HG03103 (cell line): Measurements from ENCODE around the gene ARFGAP1.
"Not testable (repeated sequence)": the region's sequence is repeated elsewhere in the genome, so short reads cannot be mapped to it uniquely, and the experiment has no call there.

Experiments used
- ATAC-seq: cut with Tn5 transposase; IDR thresholded peaks from one replicate; pipeline ENCODE4 v1.9.1; 2021; ENCODE audit warnings: low read depth; ENCODE audit not compliant: unreplicated experiment

The ARFGAP1 gene

DNA sequence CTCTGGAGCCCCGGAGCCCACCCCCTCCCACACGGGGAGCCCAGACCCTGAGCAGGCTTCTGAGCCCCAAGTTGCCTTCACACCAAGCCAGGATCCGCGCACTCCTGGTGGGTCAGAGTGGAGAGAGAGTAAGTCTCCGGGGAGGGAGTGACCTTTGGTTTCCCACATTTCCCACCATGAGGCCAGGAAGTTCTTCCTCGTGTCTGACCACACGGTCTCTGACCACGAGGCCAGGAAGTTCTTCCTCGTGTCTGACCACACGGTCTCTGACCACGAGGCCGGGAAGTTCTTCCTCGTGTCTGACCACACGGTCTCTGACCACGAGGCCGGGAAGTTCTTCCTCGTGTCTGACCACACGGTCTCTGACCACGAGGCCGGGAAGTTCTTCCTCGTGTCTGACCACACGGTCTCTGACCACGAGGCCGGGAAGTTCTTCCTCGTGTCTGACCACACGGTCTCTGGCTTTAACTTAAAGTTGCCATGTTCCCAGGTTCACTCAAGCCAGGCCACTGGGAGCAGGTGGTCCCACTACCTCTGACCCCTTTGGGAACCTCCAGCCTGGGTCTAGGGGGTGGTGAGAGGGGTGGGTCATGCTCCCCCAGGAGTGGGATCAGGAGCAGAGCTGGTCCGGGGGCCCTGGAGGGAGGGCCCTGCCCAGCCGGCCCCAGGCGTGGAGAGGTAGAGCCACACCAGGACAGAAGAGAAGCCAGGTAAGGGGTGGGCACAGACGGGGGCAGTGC, 33.5 kb downstream of the ARFGAP1 start:
- ATAC-seq = not testable (repeated sequence)

- ATAC-seq = no peak
Measured at GRCh38 chr20:63306673-63307537, 34.3 kb downstream of the ARFGAP1 start.

DNA sequence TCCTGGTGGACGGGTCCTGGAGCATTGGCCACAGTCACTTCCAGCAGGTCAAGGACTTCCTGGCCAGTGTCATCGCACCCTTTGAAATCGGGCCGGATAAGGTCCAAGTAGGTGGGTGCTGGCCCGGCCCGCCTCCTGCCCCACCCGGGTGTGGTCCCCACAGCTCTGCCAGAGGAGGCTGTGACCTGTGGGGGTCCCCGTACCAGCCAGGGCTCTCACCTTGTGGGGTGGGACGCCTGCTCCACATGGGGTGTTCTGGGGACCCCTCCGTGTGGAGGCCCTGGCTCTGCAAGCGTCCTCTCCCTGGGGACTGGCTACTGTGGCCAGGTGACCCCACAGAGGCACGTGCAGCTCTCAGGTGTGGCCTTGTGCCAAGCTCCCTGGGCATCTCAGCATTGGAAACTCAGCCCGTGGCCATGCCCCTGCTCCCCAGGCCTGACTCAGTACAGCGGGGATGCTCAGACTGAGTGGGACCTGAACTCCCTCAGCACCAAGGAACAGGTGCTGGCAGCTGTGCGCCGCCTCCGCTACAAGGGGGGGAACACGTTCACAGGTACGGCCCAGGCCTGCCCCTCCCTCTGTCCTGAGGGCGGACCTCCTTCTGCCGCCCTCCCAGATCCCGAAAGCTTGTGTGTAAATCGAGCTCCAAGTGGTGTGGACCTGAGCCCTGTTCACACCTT, 35.1 kb downstream of the ARFGAP1 start:
- no peak for ATAC-seq

DNA sequence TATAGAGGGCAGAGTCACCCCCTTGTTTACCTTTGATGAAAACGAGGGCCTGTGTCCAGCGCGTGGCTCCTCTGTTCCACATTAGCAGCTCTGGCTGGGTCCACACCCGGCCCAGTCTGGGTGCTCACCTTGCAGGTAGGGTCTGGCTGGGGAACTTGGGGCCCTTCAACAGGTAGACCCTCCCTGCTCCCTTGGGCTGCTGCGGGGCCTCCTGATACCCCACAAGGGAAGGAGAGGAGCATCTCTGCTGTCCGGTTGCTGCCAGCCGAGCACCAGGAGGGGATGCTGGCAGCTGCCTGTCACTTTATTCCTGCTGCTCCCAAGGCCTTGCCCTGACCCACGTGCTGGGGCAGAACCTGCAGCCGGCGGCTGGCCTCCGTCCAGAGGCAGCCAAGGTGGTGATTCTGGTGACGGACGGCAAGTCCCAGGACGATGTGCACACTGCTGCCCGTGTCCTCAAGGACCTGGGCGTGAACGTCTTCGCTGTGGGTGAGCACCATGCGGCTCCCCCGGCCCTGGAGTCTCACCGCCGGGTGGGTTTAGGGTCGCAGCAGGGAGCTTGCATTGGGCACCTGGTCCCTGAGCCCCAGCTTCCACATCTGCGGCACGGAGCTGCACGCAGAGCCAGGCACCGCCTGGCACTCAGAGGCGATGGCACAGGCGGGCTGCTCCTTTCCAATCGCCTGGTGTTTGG, 35.8 kb downstream of the ARFGAP1 start:
- no peak for ATAC-seq

DNA sequence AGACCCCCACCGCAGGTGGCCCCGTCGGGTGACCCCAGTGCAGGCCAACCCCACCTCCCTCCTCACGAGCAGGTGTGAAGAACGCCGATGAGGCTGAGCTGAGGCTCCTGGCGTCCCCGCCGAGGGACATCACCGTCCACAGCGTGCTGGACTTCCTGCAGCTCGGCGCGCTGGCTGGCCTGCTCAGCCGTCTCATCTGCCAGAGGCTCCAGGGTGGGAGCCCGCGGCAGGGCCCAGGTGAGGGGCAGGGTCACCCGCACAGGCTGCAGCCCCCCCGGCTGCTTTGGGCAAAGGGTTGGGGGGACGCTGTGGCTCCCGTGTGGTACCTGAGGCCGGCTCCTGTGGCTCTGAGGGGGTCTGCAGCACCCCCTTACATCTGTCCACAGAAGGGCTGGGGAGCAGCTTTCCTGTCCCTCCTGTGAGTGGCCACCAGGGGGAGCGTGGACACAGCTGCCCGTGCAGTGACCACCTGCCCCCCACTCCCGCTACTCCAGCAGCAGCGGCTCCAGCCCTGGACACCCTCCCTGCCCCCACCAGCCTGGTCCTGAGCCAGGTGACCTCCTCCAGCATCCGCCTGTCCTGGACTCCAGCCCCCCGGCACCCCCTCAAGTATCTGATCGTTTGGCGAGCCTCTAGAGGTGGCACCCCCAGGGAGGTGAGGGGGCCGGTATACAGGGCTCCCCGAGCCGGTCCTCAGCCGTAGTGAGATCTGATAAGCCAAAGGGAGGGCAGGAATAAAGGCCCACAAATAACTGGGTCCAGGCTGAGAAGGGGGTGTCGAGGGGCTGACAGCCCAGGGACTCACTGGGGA, 36.9 kb downstream of the ARFGAP1 start:
- no peak for ATAC-seq

DNA sequence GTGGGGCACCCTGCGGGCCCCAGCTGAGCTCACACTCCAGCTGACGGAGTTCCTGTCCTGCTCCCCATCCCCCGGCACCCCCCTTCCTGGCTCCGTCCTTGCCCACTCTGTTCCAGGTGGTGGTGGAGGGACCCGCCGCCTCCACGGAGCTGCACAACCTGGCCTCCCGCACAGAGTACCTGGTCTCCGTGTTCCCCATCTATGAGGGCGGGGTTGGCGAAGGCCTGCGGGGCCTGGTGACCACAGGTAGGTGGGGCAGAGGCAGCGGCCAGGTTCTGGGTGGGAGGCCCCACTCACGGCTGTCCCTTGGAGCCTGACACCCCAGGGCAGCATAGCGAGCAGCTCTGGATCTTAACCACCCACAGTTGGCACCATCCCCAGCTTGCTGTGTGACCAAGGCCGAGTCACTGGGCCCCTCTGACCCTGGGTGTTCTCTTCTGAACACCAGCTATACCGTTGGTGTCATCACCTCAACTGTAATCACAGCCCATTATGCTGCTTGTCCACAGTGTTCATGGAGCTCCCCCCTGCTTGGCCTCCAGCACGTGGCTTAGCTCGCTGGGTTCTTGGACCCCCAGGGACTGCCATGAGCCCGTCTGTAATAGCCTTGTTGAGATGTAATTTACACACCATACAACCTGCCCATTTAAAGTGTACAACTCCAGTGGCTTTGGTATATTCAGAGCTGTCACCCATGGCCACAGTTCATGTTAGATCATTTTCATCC, 37.8 kb downstream of the ARFGAP1 start:
- no peak for ATAC-seq

GRCh38 chr20:63311186-63311832, 38.7 kb downstream of the ARFGAP1 start:
- ATAC-seq = no peak

- ATAC-seq = no peak
Measured at GRCh38 chr20:63311833-63312243, 39.2 kb downstream of the ARFGAP1 start.

DNA sequence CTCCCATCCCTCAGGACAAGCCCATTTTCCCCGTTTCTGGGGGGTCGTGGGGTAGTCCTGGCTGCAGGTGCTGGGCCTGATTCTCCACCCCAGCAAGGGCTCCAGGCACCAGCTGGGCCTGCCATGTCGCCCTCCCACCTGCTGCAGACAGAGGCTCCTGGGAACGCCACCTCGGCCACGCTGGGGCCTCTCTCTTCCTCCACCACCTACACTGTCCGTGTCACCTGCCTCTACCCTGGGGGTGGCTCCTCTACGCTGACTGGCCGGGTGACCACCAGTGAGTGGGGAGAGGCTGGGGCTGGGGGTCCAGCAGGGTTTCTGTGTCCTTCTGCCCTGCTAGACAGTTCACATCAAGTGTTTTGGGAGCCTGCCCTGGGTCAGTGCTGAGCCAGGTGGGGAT, 39.7 kb downstream of the ARFGAP1 start:
- no peak for ATAC-seq

DNA sequence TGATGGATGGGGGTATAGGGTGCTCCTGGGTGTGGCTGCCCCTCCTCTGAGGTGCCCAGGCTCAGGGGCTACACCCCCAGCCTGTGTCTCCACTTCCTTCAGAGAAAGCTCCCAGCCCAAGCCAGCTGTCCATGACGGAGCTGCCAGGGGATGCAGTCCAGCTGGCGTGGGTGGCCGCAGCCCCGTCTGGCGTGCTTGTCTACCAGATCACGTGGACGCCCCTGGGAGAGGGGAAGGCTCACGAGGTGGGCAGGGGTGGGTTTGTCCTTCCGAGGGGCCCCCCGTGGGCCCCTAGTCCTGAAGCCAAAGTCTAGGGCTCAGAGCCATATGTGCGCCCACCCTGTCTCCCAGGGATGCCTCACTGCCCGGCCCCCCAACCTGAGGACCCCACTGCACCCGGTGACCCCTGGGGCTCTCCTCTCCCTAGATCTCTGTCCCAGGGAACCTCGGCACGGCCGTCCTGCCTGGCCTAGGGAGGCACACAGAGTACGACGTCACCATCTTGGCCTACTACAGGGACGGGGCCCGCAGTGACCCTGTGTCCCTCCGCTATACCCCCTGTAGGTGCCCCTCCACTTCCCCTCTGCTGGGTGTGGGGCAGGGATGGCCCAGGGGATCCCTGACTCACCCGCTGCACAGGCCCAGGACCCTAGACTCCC, 40.2 kb downstream of the ARFGAP1 start:
- no peak for ATAC-seq

- no peak for ATAC-seq
Measured at GRCh38 chr20:63313349-63314014, 40.9 kb downstream of the ARFGAP1 start.

- ATAC-seq = no peak
Measured at GRCh38 chr20:63314015-63314471, 41.4 kb downstream of the ARFGAP1 start.

GRCh38 chr20:63314566-63315239, 42.1 kb downstream of the ARFGAP1 start:
- ATAC-seq = no peak

DNA sequence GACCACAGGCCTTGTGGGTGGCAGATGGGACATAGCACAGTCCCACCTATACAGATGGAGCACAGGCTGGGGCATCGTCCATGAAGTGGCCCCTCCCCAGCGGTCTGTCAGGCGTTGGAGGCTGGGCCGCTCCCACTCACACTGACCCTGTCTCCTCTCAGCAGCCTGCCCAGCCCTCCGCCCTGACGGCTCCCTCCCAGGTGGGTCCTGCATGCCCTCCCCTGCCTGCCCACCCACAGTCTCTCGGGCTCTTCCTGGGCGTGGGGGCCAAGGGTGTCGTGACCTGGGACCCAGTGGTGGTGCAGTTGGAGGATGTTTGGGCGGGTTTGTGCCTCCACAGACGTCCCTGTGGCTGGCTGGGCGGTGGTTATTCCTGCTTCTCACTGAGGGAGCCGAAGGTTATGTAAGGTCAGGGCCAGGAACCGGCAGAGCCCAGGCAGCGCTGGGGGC, 42.7 kb downstream of the ARFGAP1 start:
- ATAC-seq = no peak

DNA sequence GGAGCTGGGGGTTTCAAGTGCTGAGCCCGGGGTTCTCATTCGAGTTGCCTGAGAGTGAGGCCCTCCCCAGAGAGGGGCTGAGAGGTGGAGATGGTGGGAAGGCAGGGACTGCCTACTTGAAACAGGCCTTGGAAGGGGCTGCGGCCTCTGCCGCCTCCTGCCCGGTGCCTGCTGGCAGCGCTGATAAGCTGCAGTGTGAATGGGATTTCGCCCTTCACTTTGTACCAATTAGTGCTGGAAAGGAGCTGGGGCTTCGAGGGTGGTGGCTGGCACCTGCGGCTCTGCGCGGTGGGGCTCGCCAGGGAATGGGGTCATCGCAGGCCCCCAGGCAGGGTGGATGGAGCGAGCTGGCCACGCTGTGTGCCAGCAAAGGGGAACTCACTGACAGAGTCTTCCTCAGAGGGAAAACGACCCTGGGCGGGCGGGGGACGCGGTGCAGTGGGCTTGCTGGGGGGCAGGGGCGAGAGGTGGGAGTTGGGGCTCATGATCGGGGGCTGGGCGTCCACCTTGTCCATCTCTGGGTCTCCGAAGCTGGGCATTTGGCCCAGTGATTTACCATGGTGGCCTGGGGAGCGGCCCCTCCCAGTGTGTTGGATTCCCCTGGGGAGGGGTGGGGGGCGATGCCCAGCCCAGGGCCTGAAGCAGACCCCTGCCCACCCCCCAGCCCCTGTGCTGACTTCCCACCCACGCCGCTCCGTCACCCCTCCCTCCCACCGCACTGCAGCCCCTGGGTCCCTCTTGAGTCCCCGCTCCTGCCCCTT, 43.3 kb downstream of the ARFGAP1 start:
- ATAC-seq = no peak

DNA sequence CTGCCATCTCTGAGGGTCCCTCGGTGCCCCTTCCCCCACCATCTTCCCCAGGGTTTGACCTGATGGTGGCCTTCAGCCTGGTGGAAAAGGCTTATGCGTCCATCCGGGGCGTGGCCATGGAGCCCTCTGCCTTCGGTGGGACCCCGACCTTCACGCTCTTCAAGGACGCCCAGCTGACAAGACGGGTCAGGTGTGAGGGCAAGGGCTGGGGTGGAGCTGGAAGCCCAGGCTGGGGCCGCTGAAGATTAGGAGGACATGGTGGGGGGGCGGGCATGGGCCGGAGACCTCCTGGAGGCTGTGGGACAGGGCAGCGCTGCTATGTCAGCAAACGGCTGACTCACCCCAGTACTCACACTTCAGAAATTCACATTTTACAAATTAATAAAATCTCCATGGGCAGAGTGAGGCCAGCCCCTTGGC, 43.9 kb downstream of the ARFGAP1 start:
- ATAC-seq = no peak
